Loucy (cell line): Measurements from ENCODE around the gene KLF16.

ENCODE experiments used
- H2AFZ ChIP-seq: fragments of 200-600 bp; sonication (generic); 2 replicates; pipeline ENCODE4 v1.6.0; 2016; ENCODE audit warnings: antibody characterized with exemption, mild to moderate bottlenecking, low read length, moderate library complexity
- H3F3A ChIP-seq: fragments of 200-600 bp; 2 replicates; pipeline ENCODE4 v1.6.0; 2016; ENCODE audit warnings: antibody characterized with exemption, low read depth, mild to moderate bottlenecking
- H3K27me3 ChIP-seq: fragments of 200-600 bp; sonication (generic); 2 replicates; pipeline ENCODE4 v1.6.1; 2014; ENCODE audit warnings: low read length, mild to moderate bottlenecking; ENCODE audit not compliant: insufficient read depth, poor library complexity, severe bottlenecking
- H3K36me3 ChIP-seq: fragments of 200-600 bp; sonication (generic); 2 replicates; pipeline ENCODE4 v1.6.1; 2016; ENCODE audit warnings: low read length; ENCODE audit not compliant: insufficient read depth
- H3K4me1 ChIP-seq: fragments of 200-600 bp; sonication (generic); 2 replicates; pipeline ENCODE4 v1.5.1; 2014; ENCODE audit warnings: low read length, mild to moderate bottlenecking; ENCODE audit not compliant: insufficient read depth, poor library complexity, severe bottlenecking
- H3K4me2 ChIP-seq: fragments of 200-600 bp; sonication (generic); 2 replicates; pipeline ENCODE4 v1.6.0; 2014; ENCODE audit warnings: antibody characterized with exemption, low read length, low read depth, mild to moderate bottlenecking; ENCODE audit not compliant: poor library complexity, severe bottlenecking
- H3K4me3 ChIP-seq: fragments of 200-600 bp; sonication (generic); 2 replicates; pipeline ENCODE4 v1.5.1; 2014; ENCODE audit warnings: low read length, mild to moderate bottlenecking, mixed read lengths; ENCODE audit not compliant: poor library complexity, severe bottlenecking
- H3K79me2 ChIP-seq: fragments of 200-600 bp; sonication (generic); 2 replicates; pipeline ENCODE4 v1.6.1; 2014; ENCODE audit warnings: low read length; ENCODE audit not compliant: insufficient read depth
- H3K9ac ChIP-seq: fragments of 200-600 bp; sonication (generic); 2 replicates; pipeline ENCODE4 v1.6.0; 2014; ENCODE audit warnings: mild to moderate bottlenecking, low read depth, low read length, moderate library complexity; ENCODE audit not compliant: poor library complexity, severe bottlenecking
- H3K9me2 ChIP-seq: fragments of 200-600 bp; sonication (generic); replicated peaks from 2 replicates; pipeline ENCODE4 v1.6.1; 2016; ENCODE audit warnings: low read depth, low read length, mixed read lengths
- H3K9me3 ChIP-seq: fragments of 200-600 bp; sonication (generic); 2 replicates; pipeline ENCODE4 v1.6.1; 2014; ENCODE audit warnings: mild to moderate bottlenecking, antibody characterized with exemption, low read length, low read depth; ENCODE audit not compliant: insufficient read depth
- H4K20me1 ChIP-seq: fragments of 200-600 bp; sonication (generic); 2 replicates; pipeline ENCODE4 v1.6.0; 2014; ENCODE audit warnings: antibody characterized with exemption, low read length, mild to moderate bottlenecking; ENCODE audit not compliant: insufficient read depth, poor library complexity, severe bottlenecking
- CTCF ChIP-seq: fragments of 200-600 bp; sonication (generic); conservative IDR thresholded peaks from 2 replicates; pipeline ENCODE4 v1.5.1; 2014; ENCODE audit warnings: mild to moderate bottlenecking, antibody characterized with exemption, low read length
- EZH2phosphoT487 ChIP-seq: fragments of 200-600 bp; IDR thresholded peaks from 2 replicates; pipeline ENCODE4 v1.6.1; 2018; ENCODE audit warnings: antibody characterized with exemption, mild to moderate bottlenecking, moderate library complexity, borderline replicate concordance

KLF16 gene

GRCh38 chr19:1830568-1830967 lies 32.8 kb downstream of the KLF16 start:
- peaks cover 22% of the 10 kb centered on the region; the same call in 1 of the 2 replicates for H3K79me2 ChIP-seq
- TF ChIP-seq CTCF: no peak
- TF ChIP-seq EZH2phosphoT487: no peak

GRCh38 chr19:1829958-1830357 lies 33.4 kb downstream of the KLF16 start:
- H4K20me1 ChIP-seq: peaks cover 15% of the 10 kb centered on the region
- peaks cover 16% of the 10 kb centered on the region; the same call in 1 of the 2 replicates for H3K36me3 ChIP-seq
- no peak overlapping the region for H3K4me2 ChIP-seq
- H3K9ac ChIP-seq: no peak overlapping the region
- no peak overlapping the region for H2AFZ ChIP-seq
- H3K9me2 ChIP-seq: no peaks in the 10 kb centered on the region
- no peaks in the 10 kb centered on the region for H3F3A ChIP-seq
- peaks cover 19% of the 10 kb centered on the region; the same call in 1 of the 2 replicates for H3K79me2 ChIP-seq
- no peak overlapping the region for H3K4me3 ChIP-seq
- H3K9me3 ChIP-seq: no peaks in the 10 kb centered on the region
- no peaks in the 10 kb centered on the region for H3K4me1 ChIP-seq
- TF ChIP-seq CTCF (no peak), EZH2phosphoT487 (no peak)
- H3K27me3 ChIP-seq: no peaks in the 10 kb centered on the region

More at GRCh38 chr19:1830568-1830967, 32.8 kb downstream of the KLF16 start:
- no peak overlapping the region for H3K4me3 ChIP-seq
- H3K36me3 ChIP-seq: peaks cover 16% of the 10 kb centered on the region; the same call in 1 of the 2 replicates
- no peak overlapping the region for H3K9ac ChIP-seq
- H3K27me3 ChIP-seq: no peaks in the 10 kb centered on the region
- no peak overlapping the region for H2AFZ ChIP-seq
- no peak overlapping the region for H3K4me2 ChIP-seq
- H3F3A ChIP-seq: no peaks in the 10 kb centered on the region
- no peaks in the 10 kb centered on the region for H3K4me1 ChIP-seq
- H4K20me1 ChIP-seq: peaks cover 15% of the 10 kb centered on the region
- H3K9me2 ChIP-seq: no peaks in the 10 kb centered on the region
- no peaks in the 10 kb centered on the region for H3K9me3 ChIP-seq

- H2AFZ ChIP-seq: no peak overlapping the region
- peaks cover 9% of the 10 kb centered on the region for H4K20me1 ChIP-seq
- TF ChIP-seq EZH2phosphoT487 (no peak), CTCF (no peak)
- H3K4me1 ChIP-seq: no peaks in the 10 kb centered on the region
- H3F3A ChIP-seq: no peaks in the 10 kb centered on the region
- peaks cover 6% of the 10 kb centered on the region; the same call in 1 of the 2 replicates for H3K79me2 ChIP-seq
- no peak overlapping the region for H3K4me3 ChIP-seq
- no peak overlapping the region for H3K9ac ChIP-seq
- peaks cover 23% of the 10 kb centered on the region; the same call in 1 of the 2 replicates for H3K36me3 ChIP-seq
- H3K4me2 ChIP-seq: no peak overlapping the region
- no peaks in the 10 kb centered on the region for H3K9me2 ChIP-seq
- no peaks in the 10 kb centered on the region for H3K9me3 ChIP-seq
- H3K27me3 ChIP-seq: no peaks in the 10 kb centered on the region
These were observed 34.8 kb downstream of the KLF16 start for GRCh38 chr19:1828279-1829238.
